ENCODE measurements around the gene MTO1. TPM values are rescaled to one million over a fixed set of nuclear protein-coding genes. Genes with fewer than 3 reads are reported as not detected.

MTO1 gene
- total RNA-seq, result 10 to 100 TPM; 25.1 to 32.3 TPM

GRCh38 chr6:73461537-73462350 is at the start of gene MTO1:
MTO1 (plus strand) TSS chr6:73461737; CDS start chr6:73461855, 118 bp downstream.

GRCh38 chr6:73452107-73452461 is 9.5 kb upstream of the MTO1 start, which contains the start of gene CGAS:
CGAS (minus strand) TSS chr6:73452297; CDS start chr6:73452181, 116 bp downstream.

GRCh38 chr6:73520688-73521350 is 59.3 kb downstream of the MTO1 start, which contains the start of gene EEF1A1:
EEF1A1 (minus strand) TSS chr6:73521032; CDS start chr6:73520026, 1,006 bp downstream.

Small RNA genes lying within 50 kb of the gene (small RNA-seq; reads per million reads assigned to genes)
- gene AL603910.2, result 0 reads per million in 2 donors
- 0 reads per million in 2 donors for gene RN7SL827P
- gene RNU6-975P, result 0 reads per million in 2 donors

Other genes starting within 250 kb of the MTO1 start
- gene KHDC1L, start 236.2 kb upstream of the MTO1 start, total RNA-seq, result not detected
- under 1 TPM in 1 of 2 donors, not detected in 1; 0.67 TPM for gene KHDC1, start 198.5 kb upstream of the MTO1 start, total RNA-seq
- gene DPPA5, start 107.5 kb upstream of the MTO1 start, total RNA-seq, result not detected
- not detected for gene KHDC3L, start 99.1 kb upstream of the MTO1 start, total RNA-seq
- gene OOEP, start 91.8 kb upstream of the MTO1 start, total RNA-seq, result not detected
- 1 to 10 TPM in 1 of 2 donors, not detected in 1; 1.0 TPM for gene DDX43, start 66.9 kb upstream of the MTO1 start, total RNA-seq
- gene CGAS, start 9.4 kb upstream of the MTO1 start, total RNA-seq, result 1 to 10 TPM; 5.2 to 10.0 TPM
- gene EEF1A1, start 59.3 kb downstream of the MTO1 start, total RNA-seq, result 1,000 to 10,000 TPM; 5,147 to 8,762 TPM
- gene SLC17A5, start 192.3 kb downstream of the MTO1 start, total RNA-seq, result 10 to 100 TPM; 16.7 to 19.6 TPM
- gene CD109, start 234.5 kb downstream of the MTO1 start, total RNA-seq, result 10 to 100 TPM; 36.8 to 88.9 TPM

Data from melanocyte of skin (primary cell).